ENCODE data around the gene INAFM2. TPM values are rescaled to one million over a fixed set of nuclear protein-coding genes. Genes with fewer than 3 reads are reported as not detected.
A peak's percentile ranks its signal among the peaks of the same experiment; 100 is the strongest.

INAFM2 gene
- total RNA-seq, 1 donor from 2014 or later, result 23.6 TPM

- Mint-ChIP-seq H3K4me3 (peak overlapping the region; percentile 60), H3K9me3 (no peaks in the 10 kb centered on the region), H3K27me3 (peaks cover 32% of the 10 kb centered on the region), H3K36me3 (peaks cover 3% of the 10 kb centered on the region), H3K4me1 (ENCODE audit: unreplicated experiment) (peaks cover 16% of the 10 kb centered on the region), H3K27ac (no peak overlapping the region)
- peak; percentile 94 for TF ChIP-seq CTCF (conservative IDR thresholded peaks at IDR 0.05)
- no peak for DNase-seq (ENCODE audit: extremely low spot score, unreplicated experiment)
These were observed 2.5 kb upstream of the INAFM2 start for GRCh38 chr15:40320931-40321371.

GRCh38 chr15:40322531-40323238 lies 807 bp upstream of the INAFM2 start:
- Mint-ChIP-seq H3K36me3 (peaks cover 3% of the 10 kb centered on the region), H3K9me3 (no peaks in the 10 kb centered on the region), H3K27ac (no peak overlapping the region), H3K4me1 (ENCODE audit: unreplicated experiment) (peaks cover 31% of the 10 kb centered on the region), H3K4me3 (peak overlapping the region; percentile 87), H3K27me3 (peaks cover 23% of the 10 kb centered on the region)
- no peak for TF ChIP-seq CTCF (conservative IDR thresholded peaks at IDR 0.05)
- no peak for DNase-seq (ENCODE audit: extremely low spot score, unreplicated experiment)

GRCh38 chr15:40323953-40324937 lies 753 bp downstream of the INAFM2 start:
- Mint-ChIP-seq H3K4me3 (peak overlapping the region; percentile 89), H3K36me3 (peaks cover 3% of the 10 kb centered on the region), H3K9me3 (no peaks in the 10 kb centered on the region), H3K27ac (no peak overlapping the region), H3K4me1 (ENCODE audit: unreplicated experiment) (peaks cover 46% of the 10 kb centered on the region), H3K27me3 (peaks cover 23% of the 10 kb centered on the region)
- no peak for TF ChIP-seq CTCF (conservative IDR thresholded peaks at IDR 0.05)
- DNase-seq (ENCODE audit: extremely low spot score, unreplicated experiment), result peak; percentile 68

GRCh38 chr15:40325188-40325587 lies 1.7 kb downstream of the INAFM2 start:
- no peak for TF ChIP-seq CTCF (conservative IDR thresholded peaks at IDR 0.05)
- Mint-ChIP-seq H3K27ac (no peak overlapping the region), H3K27me3 (peaks cover 18% of the 10 kb centered on the region), H3K36me3 (peaks cover 3% of the 10 kb centered on the region), H3K4me3 (peak overlapping the region; percentile 89), H3K4me1 (ENCODE audit: unreplicated experiment) (peaks cover 51% of the 10 kb centered on the region), H3K9me3 (no peaks in the 10 kb centered on the region)
- DNase-seq (ENCODE audit: extremely low spot score, unreplicated experiment), result no peak

- no peaks in the 10 kb centered on the region for H3K9me3 Mint-ChIP-seq
- TF ChIP-seq CTCF (conservative IDR thresholded peaks at IDR 0.05), result no peak
- peaks cover 51% of the 10 kb centered on the region for H3K4me1 Mint-ChIP-seq (ENCODE audit: unreplicated experiment)
- peaks cover 3% of the 10 kb centered on the region for H3K36me3 Mint-ChIP-seq
- H3K4me3 Mint-ChIP-seq, result peak overlapping the region; percentile 89
- DNase-seq (ENCODE audit: extremely low spot score, unreplicated experiment), result no peak
- peaks cover 18% of the 10 kb centered on the region for H3K27me3 Mint-ChIP-seq
- H3K27ac Mint-ChIP-seq, result no peak overlapping the region
These were observed 2.2 kb downstream of the INAFM2 start for GRCh38 chr15:40325700-40326099.

All from type B pancreatic cell (in vitro differentiated cells).